ENCODE data around the gene IRX4. TPM values are rescaled to one million over a fixed set of nuclear protein-coding genes. Genes with fewer than 3 reads are reported as not detected.

IRX4 gene
- not detected for total RNA-seq

- Histone ChIP-seq H3K27me3 (ENCODE audit: insufficient read depth, low read length) (peaks cover 62% of the 10 kb centered on the region), H3K9me3 (ENCODE audit: low read depth, low read length) (no peaks in the 10 kb centered on the region), H3K4me3 (ENCODE audit: low read length) (no peak within 1 kb of the TSS), H3K4me1 (ENCODE audit: insufficient read depth, low read length) (no peaks in the 10 kb centered on the region)
These were observed at the start of gene IRX4 for GRCh38 chr5:1882337-1883119. IRX4 (minus strand) TSS chr5:1882925; CDS start chr5:1882647, 278 bp downstream.

GRCh38 chr5:1931604-1932231, 49.0 kb upstream of the IRX4 start:
- H3K27me3 ChIP-seq (ENCODE audit: insufficient read depth, low read length), result peaks cover 34% of the 10 kb centered on the region
- no peaks in the 10 kb centered on the region for H3K4me1 ChIP-seq (ENCODE audit: insufficient read depth, low read length)
- H3K9me3 ChIP-seq (ENCODE audit: low read depth, low read length), result no peaks in the 10 kb centered on the region
- H3K4me3 ChIP-seq (ENCODE audit: low read length), result no peak overlapping the region

DNA sequence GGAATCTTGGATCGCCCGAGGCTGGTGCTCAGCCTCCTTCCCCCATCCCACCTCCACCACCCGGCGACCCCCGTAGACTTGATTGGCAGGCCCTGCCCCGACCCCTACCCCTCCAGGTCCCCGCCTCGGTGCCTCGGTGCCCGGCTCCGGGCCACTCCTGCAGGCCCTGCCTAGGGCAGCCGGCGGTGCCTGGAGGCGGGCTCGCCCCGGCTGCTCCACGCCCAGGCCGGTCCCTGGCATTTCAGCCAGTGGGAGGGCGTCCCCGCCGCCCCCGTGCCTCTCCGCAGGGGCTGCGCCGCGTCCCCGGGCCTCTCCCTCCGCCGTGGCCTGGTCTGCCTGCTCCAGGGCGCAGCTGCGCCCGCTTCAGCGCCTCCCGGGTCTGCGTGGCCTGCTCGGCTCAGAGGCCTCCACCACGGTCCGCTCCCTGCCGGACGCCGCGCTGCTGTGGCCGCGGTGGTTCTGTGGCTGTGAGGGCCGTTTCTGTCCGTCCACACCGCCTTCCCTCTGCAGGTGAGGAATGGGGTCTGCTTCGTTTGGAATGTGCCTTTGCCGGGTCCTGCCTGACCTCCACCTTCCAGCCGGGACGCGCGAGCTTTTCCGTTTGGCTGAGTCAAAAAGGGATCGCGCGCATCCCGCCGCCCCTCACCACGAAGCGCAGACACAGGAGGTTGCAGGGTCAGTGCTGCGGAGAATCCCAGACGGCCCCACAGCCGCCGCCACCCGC, 48.3 kb upstream of the IRX4 start:
- peaks cover 34% of the 10 kb centered on the region for H3K27me3 ChIP-seq (ENCODE audit: insufficient read depth, low read length)

DNA sequence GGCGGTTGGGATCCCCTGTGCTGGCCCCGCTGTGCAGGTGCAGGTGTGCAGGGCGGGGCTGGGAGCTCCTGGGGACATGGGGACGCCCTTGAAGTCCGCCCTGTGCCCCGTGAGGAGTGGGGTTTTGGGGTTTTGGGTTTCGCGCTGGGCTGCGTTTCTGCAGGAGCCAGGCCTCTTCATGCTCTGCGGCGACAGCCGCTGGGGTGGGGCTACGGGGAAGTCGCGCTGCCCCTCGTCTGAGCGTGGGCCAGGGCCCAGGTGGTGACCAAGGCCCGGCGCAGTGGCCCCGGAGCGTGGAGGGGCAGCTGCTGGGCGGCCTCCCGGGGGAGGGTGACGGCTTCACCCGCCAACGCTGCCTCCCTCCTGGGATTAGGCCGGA, 47.8 kb upstream of the IRX4 start:
- H3K9me3 ChIP-seq (ENCODE audit: low read depth, low read length), result no peaks in the 10 kb centered on the region
- H3K4me1 ChIP-seq (ENCODE audit: insufficient read depth, low read length), result no peaks in the 10 kb centered on the region
- no peak overlapping the region for H3K4me3 ChIP-seq (ENCODE audit: low read length)
- peaks cover 34% of the 10 kb centered on the region for H3K27me3 ChIP-seq (ENCODE audit: insufficient read depth, low read length)

More for the DNA sequence above, 48.3 kb upstream of the IRX4 start:
- Histone ChIP-seq H3K4me1 (ENCODE audit: insufficient read depth, low read length) (no peaks in the 10 kb centered on the region), H3K9me3 (ENCODE audit: low read depth, low read length) (no peaks in the 10 kb centered on the region), H3K4me3 (ENCODE audit: low read length) (no peak overlapping the region)

GRCh38 chr5:1929108-1929991, 46.6 kb upstream of the IRX4 start:
- no peak overlapping the region for H3K4me3 ChIP-seq (ENCODE audit: low read length)
- H3K9me3 ChIP-seq (ENCODE audit: low read depth, low read length), result no peaks in the 10 kb centered on the region
- H3K4me1 ChIP-seq (ENCODE audit: insufficient read depth, low read length), result no peaks in the 10 kb centered on the region
- peaks cover 34% of the 10 kb centered on the region for H3K27me3 ChIP-seq (ENCODE audit: insufficient read depth, low read length)

DNA sequence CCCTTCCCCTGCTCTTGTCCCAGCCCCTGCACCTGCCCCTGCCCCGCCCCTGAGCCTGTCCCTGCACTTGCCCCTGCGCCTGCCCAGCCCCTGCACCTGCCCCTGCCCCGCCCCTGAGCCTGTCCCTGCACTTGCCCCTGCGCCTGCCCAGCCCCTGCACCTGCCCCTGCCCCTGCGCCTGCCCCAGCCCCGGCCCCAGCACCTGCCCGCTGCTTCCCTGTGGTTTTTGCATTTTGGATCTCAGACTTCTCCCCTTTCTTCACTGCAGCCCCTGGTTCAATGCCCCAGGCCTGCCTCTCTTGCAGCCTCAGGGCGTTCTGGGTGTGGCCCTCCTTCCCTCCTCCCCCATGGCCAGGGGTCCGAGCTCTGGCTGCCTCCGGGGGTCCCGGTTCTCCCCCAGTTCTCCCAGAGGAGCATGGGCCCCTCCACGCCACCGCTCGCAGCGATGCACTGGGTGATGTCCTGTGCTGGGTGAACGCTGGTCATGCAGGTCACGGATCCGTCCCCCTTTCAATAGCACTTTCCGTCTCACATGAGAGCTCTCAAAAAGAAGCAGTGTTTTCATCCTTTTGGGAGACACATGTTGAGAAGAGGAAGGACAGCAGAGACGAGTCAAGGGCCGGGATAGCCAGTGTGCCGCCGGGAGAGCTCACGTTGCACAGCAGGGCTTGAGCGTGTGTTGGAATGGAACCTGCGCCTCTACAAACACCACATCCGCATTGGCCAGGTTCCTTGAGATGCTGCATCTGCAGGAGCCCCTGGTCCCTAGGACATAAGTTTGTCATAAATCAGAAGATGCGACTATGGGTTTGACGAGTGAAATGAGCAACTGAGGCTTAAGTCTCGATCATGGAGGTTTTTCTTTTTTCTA, 44.0 kb upstream of the IRX4 start:
- H3K9me3 ChIP-seq (ENCODE audit: low read depth, low read length), result no peaks in the 10 kb centered on the region
- no peaks in the 10 kb centered on the region for H3K4me1 ChIP-seq (ENCODE audit: insufficient read depth, low read length)
- H3K27me3 ChIP-seq (ENCODE audit: insufficient read depth, low read length), result peaks cover 19% of the 10 kb centered on the region
- no peak overlapping the region for H3K4me3 ChIP-seq (ENCODE audit: low read length)

DNA sequence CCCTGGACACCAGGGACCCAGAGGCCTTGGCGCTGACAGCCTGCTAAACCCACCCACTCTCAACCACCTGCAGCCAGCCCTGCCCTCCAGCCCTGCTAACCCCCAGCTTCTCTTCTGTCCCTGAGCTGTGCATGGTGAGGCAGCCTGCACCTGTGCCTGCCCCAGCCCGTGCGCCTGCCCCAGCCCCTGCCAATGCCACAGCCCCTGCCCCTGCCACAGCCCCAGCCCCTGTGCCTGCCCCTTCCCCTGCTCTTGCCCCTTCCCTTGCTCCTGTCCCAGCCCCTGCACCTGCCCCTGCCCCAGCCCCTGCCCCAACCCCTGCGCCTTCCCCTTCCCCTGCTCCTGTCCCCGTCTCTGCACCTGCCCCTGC, 43.3 kb upstream of the IRX4 start:
- Histone ChIP-seq H3K4me3 (ENCODE audit: low read length) (no peak overlapping the region), H3K9me3 (ENCODE audit: low read depth, low read length) (no peaks in the 10 kb centered on the region)

DNA sequence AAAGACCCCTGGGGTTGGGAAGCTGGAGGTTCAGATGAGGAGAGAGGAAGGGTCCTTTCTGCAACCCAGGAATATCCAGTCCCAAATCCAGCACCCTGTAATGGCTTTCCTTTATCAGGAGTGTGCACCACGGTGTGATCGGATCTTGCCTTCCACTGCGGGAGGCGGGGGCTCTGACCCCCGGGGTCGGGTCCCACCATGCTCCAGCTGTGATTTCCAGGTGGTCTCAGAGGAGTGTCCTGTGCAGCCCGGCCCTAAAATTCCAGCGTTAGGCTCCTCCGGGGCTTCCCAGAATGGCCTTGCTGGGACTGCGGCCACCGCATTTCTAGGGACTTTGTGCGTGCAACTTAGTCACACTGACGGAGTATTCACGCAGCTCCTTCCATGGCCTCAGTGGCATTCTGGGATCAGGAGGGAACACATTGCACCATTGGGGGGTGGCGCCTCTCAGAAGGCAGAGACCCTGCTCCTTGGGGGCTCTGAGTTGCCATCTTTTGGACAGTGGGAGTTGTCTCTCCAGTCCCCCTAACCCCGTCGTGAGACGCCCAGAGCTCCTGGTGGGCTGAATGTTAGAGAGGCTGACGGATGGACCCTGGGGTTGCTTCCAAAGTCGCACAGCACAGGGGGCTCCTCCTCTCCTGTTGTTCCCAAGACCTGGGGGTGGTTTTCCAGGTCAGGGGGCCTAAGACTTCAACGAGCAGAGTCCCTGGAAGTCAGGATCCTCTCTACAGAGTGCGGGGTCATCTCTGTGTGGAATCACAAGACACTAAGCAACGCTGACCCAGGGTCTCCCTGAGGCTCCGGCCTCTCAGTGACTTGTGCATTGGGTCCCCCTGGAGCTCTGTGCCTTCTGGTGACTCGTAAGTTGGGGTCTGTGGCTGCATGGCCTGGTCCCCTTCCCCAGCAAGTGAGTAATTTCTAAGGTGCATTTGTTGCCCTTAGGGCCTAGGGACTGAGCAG, 42.7 kb upstream of the IRX4 start:
- H3K4me1 ChIP-seq (ENCODE audit: insufficient read depth, low read length), result no peaks in the 10 kb centered on the region
- H3K27me3 ChIP-seq (ENCODE audit: insufficient read depth, low read length), result peaks cover 8% of the 10 kb centered on the region
- no peak overlapping the region for H3K4me3 ChIP-seq (ENCODE audit: low read length)
- H3K9me3 ChIP-seq (ENCODE audit: low read depth, low read length), result no peaks in the 10 kb centered on the region

More for the DNA sequence above, 43.3 kb upstream of the IRX4 start:
- H3K4me1 ChIP-seq (ENCODE audit: insufficient read depth, low read length), result no peaks in the 10 kb centered on the region
- peaks cover 12% of the 10 kb centered on the region for H3K27me3 ChIP-seq (ENCODE audit: insufficient read depth, low read length)

DNA sequence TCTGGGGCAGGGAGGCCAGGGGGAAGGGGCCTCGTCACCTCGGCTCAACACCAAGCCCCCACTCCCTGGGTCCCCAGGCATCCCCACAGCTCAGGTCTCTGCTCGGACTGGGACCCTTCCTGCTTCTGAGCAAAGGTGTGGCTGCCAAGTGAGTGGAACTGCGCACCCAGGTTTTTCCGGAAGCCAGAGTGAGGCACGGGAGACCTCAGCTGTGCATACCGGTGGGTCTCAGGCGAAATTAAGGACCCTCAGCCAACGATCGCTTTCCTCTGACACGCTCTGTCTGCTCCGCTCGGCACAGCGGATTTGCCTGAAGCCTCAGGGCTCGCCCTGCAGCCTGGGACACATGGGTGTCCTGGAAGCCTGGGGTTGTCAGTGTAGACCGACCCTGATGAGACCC, 41.0 kb upstream of the IRX4 start:
- no peaks in the 10 kb centered on the region for H3K27me3 ChIP-seq (ENCODE audit: insufficient read depth, low read length)
- H3K9me3 ChIP-seq (ENCODE audit: low read depth, low read length), result no peaks in the 10 kb centered on the region
- H3K4me1 ChIP-seq (ENCODE audit: insufficient read depth, low read length), result no peaks in the 10 kb centered on the region
- H3K4me3 ChIP-seq (ENCODE audit: low read length), result no peak overlapping the region

DNA sequence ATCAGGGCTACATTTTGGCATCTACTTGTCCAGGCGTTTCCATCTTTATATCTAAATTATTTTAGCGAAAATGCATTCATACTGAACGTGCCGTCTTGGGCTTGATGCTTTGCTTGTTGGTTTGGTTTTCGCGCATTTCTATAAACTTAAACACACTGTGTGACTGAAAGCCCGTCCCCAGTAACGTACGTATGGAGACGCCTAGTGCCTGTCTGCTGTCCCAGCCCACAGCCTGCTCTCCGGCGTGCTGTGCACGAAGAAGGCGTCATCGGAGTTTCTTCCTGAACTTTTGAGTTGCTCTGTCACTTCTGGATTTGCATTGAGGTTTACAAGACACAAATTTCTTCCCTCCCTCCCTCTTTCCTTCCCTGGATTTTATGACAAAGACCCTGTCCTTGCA, 40.6 kb upstream of the IRX4 start:
- no peaks in the 10 kb centered on the region for H3K4me1 ChIP-seq (ENCODE audit: insufficient read depth, low read length)
- H3K9me3 ChIP-seq (ENCODE audit: low read depth, low read length), result no peaks in the 10 kb centered on the region
- no peak overlapping the region for H3K4me3 ChIP-seq (ENCODE audit: low read length)
- H3K27me3 ChIP-seq (ENCODE audit: insufficient read depth, low read length), result no peaks in the 10 kb centered on the region

GRCh38 chr5:1921711-1922110, 39.0 kb upstream of the IRX4 start:
- Histone ChIP-seq H3K9me3 (ENCODE audit: low read depth, low read length) (no peaks in the 10 kb centered on the region), H3K4me3 (ENCODE audit: low read length) (no peak overlapping the region), H3K27me3 (ENCODE audit: insufficient read depth, low read length) (no peaks in the 10 kb centered on the region), H3K4me1 (ENCODE audit: insufficient read depth, low read length) (no peaks in the 10 kb centered on the region)

DNA sequence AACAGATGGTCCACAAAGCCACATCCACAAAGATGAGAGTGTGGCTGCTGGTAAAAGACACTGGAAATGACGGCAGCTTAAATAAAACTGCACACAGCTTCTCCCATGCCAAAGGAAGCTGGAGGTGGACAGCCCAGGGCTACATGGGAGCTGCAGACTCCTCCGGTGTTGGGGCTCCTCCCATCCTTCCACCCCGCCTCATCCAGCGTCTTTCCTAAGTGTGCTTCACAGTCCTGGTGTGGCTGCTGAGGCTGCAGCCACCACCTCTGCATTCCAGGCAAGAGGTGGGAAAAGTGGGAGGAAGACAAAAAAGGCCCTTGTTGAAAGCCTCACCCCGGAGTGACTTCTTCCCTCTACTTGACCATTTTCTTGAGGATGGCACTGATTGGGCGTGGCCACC, 37.0 kb upstream of the IRX4 start:
- Histone ChIP-seq H3K4me3 (ENCODE audit: low read length) (no peak overlapping the region), H3K4me1 (ENCODE audit: insufficient read depth, low read length) (no peaks in the 10 kb centered on the region), H3K27me3 (ENCODE audit: insufficient read depth, low read length) (no peaks in the 10 kb centered on the region), H3K9me3 (ENCODE audit: low read depth, low read length) (no peaks in the 10 kb centered on the region)

GRCh38 chr5:1919209-1919566, 36.5 kb upstream of the IRX4 start:
- Histone ChIP-seq H3K27me3 (ENCODE audit: insufficient read depth, low read length) (no peaks in the 10 kb centered on the region), H3K9me3 (ENCODE audit: low read depth, low read length) (no peaks in the 10 kb centered on the region), H3K4me1 (ENCODE audit: insufficient read depth, low read length) (no peaks in the 10 kb centered on the region), H3K4me3 (ENCODE audit: low read length) (no peak overlapping the region)

Measured in mononuclear cell (primary cell).